GM18873 (cell line): ENCODE measurements around the gene PTPRN2.
"Not testable (repeated sequence)": the region's sequence is repeated elsewhere in the genome, so short reads cannot be mapped to it uniquely, and the experiment has no call there.

Experiments
- ATAC-seq: cut with Tn5 transposase; IDR thresholded peaks from one replicate; pipeline ENCODE4 v1.9.1; 2021; ENCODE audit warnings: mild to moderate bottlenecking, moderate library complexity, moderate number of reproducible peaks; ENCODE audit not compliant: unreplicated experiment, low FRiP score

The PTPRN2 gene

GRCh38 chr7:158061884-158062656 lies 525.6 kb downstream of the PTPRN2 start:
- ATAC-seq, result no peak

GRCh38 chr7:158061026-158061630 lies 526.5 kb downstream of the PTPRN2 start:
- no peak for ATAC-seq

- no peak for ATAC-seq
These were observed 527.4 kb downstream of the PTPRN2 start for GRCh38 chr7:158060216-158060615.

- ATAC-seq, result no peak
These were observed 530.2 kb downstream of the PTPRN2 start for GRCh38 chr7:158057446-158057845.

- ATAC-seq, result no peak
These were observed 530.9 kb downstream of the PTPRN2 start for GRCh38 chr7:158056761-158057160.

- ATAC-seq, result no peak
These were observed 531.7 kb downstream of the PTPRN2 start for GRCh38 chr7:158055726-158056510.

GRCh38 chr7:158054611-158055010 lies 533.0 kb downstream of the PTPRN2 start:
- ATAC-seq, result no peak

- no peak for ATAC-seq
These were observed 533.5 kb downstream of the PTPRN2 start for GRCh38 chr7:158054081-158054480.

GRCh38 chr7:158053183-158053915 lies 534.3 kb downstream of the PTPRN2 start:
- ATAC-seq, result no peak

GRCh38 chr7:158052381-158053060 lies 535.1 kb downstream of the PTPRN2 start:
- no peak for ATAC-seq

- no peak for ATAC-seq
These were observed 535.8 kb downstream of the PTPRN2 start for GRCh38 chr7:158051776-158052175.

GRCh38 chr7:158050978-158051651 lies 536.5 kb downstream of the PTPRN2 start:
- no peak for ATAC-seq

- no peak for ATAC-seq
These were observed 537.1 kb downstream of the PTPRN2 start for GRCh38 chr7:158050441-158050977.

- no peak for ATAC-seq
These were observed 538.4 kb downstream of the PTPRN2 start for GRCh38 chr7:158049271-158049670.

- no peak for ATAC-seq
These were observed 539.1 kb downstream of the PTPRN2 start for GRCh38 chr7:158048569-158048968.

- no peak for ATAC-seq
These were observed 540.1 kb downstream of the PTPRN2 start for GRCh38 chr7:158047391-158048059.

- ATAC-seq, result not testable (repeated sequence)
These were observed 541.4 kb downstream of the PTPRN2 start for GRCh38 chr7:158046246-158046645.

- no peak for ATAC-seq
These were observed 543.2 kb downstream of the PTPRN2 start for GRCh38 chr7:158044482-158044823.
